Myocyte (in vitro differentiated cells): ENCODE measurements around the gene FAM83D. TPM values are rescaled to one million over a fixed set of nuclear protein-coding genes. Genes with fewer than 3 reads are reported as not detected.

Experiments
- DNase-seq: peaks from one replicate; pipeline ENCODE4 v3.0.0-alpha.2; 2012; ENCODE audit warnings: low read depth
- polyA plus RNA-seq: library from polyadenylated mRNA; unstranded; fragments of >200 nt; gene quantifications from one replicate; pipeline ENCODE4 v1.2.1, GENCODE V29; 2012; ENCODE audit warnings: missing spikeins
- total RNA-seq: library from RNA; depleted of rRNA; stranded (reverse); fragments of >200 nt; gene quantifications from 2 replicates; pipeline ENCODE4 v1.2.3, GENCODE V29; 2014

The FAM83D gene, protein sequence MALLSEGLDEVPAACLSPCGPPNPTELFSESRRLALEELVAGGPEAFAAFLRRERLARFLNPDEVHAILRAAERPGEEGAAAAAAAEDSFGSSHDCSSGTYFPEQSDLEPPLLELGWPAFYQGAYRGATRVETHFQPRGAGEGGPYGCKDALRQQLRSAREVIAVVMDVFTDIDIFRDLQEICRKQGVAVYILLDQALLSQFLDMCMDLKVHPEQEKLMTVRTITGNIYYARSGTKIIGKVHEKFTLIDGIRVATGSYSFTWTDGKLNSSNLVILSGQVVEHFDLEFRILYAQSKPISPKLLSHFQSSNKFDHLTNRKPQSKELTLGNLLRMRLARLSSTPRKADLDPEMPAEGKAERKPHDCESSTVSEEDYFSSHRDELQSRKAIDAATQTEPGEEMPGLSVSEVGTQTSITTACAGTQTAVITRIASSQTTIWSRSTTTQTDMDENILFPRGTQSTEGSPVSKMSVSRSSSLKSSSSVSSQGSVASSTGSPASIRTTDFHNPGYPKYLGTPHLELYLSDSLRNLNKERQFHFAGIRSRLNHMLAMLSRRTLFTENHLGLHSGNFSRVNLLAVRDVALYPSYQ
- total RNA-seq = 0.21 and 0.67 TPM in 2 replicates
- 0.18 TPM for polyA plus RNA-seq

DNA sequence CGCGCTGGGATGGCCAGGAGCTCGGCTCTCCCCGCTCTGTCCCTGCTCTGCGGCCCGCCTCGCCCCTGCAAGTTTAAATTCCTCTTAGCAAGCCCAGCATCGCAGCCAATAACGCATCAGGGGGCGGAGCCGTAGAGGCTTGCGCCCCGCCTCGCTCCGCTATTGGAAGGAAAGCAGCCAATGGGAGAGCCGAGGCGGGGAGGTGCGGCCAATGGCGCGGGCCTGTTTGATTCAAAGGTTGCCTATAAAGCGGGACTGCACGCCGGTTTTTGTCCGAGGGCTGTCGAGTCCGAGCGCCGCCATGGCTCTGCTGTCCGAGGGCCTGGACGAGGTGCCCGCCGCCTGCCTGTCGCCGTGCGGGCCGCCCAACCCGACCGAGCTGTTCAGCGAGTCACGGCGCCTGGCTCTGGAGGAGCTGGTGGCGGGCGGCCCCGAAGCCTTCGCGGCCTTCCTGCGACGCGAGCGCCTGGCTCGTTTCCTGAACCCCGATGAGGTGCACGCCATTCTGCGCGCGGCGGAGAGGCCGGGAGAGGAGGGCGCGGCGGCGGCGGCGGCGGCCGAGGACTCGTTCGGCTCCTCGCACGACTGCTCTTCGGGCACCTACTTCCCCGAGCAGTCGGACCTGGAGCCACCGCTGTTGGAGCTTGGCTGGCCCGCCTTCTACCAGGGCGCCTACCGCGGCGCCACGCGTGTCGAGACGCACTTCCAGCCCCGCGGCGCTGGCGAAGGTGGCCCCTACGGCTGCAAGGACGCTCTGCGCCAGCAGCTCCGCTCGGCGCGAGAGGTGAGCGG is at the start of gene FAM83D:
Gene FAM83D, plus strand, starts transcription at position 276 of the 792 bp plus-strand sequence. Its CDS starts 26 bp downstream, at position 302.
- DNase-seq = peak; percentile 97

DNA sequence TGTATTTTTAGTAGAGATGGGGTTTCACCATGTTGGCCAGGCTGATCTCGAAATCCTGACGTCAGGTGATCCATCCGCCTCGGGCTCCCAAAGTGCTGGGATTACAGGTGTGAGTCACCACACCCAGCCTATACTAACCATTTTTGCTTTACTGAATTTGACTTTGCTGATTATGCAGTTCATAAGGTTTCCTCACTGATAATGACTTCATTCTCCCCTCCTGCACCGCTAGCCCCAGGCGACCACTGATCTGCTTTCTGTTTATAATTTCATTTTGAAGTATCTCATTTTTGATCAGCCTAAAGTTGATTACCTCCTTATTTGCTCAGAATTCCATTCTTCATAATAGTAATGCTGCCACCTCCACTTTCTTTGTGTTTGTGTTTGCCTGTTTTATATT is 48.7 kb upstream of the FAM83D start:
- no peak for DNase-seq

DNA sequence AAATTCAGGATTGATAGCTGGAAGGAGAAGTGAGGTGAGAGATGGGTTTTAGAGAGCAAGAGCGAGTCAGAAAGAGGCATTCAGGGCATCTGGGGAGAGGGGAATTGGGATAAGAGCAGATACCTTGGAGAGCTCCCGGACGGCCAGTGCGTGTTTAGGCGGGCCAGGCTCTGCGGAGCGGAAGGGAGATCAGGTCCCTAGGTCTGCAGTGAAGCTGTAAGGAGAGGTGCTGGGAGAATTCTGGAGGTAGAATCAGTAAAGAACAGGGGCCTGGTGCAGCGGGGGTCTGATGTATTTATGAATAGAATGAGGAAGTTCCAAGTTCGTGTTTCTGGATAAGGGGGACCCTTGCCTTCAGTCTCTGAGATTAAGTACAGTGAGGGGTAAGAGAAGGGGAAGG is 47.4 kb upstream of the FAM83D start:
- peak; percentile 54 for DNase-seq

DNA sequence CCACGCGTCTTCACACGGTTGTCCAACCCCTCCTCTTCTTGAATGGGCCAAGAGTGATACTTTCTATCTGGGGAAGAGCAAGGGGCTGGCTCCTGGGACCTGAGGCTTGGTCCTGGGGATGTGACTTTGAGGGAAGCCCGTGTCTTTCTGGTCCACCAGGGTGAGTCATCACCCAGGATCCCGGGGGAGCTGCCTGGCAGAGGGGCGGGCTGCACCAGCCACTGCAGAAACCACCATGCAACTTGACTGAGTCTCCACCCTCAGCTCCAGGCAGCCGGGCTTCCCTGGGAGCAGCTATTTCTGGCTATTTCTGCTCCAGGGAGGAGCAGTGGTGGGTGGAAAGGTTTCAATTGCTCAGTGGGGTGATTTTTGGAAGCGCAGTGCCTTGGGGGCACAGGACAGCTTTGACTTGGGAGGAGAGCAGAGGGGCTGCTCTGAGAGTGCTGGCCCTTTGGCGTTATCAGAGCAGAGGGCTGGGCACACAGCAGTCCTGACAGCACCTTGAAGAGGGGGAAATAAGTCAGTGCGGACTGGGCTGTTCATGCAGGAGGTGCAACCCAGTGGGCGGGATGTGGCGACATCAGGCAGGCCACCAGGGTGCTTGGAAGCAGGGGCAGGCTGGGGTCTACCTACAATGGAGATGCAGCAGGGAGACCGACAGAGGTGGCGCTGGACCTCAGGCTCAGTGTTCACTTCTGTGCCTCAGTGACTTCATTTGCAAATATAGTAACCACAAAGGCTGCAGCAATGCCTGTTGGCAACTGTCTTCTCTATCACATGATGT is 45.1 kb upstream of the FAM83D start:
- peak; percentile 41 for DNase-seq

DNA sequence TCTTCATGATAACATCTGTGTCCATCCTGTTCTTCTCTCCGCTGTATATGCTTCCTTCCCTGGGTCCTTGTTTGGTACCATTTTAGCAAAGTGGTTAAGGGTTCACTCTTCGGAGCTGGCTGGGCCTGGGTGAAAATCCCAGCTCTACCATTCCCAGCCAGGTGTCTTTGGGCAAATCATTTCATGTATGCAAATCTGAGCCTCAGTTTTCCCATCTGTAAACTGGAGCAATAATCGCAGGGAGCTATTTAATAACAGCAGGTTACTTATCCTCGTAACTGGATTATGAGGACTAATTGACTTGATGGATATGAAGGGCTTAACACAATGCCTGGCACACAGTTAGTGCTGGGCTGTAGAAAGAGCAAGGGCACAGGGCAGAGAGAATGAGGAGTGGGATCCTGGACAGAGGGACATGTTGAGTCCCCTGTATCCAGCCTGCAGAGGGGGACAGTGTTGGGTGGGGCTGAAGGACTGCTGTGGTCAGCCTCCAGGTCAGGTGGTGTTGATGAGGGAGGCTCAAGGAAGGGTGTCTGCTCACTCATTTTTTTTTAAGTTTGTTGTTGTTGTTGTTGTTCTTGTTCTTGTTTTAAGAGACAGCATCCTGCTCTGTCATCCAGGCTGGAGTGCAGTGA is 44.3 kb upstream of the FAM83D start:
- DNase-seq = no peak

DNA sequence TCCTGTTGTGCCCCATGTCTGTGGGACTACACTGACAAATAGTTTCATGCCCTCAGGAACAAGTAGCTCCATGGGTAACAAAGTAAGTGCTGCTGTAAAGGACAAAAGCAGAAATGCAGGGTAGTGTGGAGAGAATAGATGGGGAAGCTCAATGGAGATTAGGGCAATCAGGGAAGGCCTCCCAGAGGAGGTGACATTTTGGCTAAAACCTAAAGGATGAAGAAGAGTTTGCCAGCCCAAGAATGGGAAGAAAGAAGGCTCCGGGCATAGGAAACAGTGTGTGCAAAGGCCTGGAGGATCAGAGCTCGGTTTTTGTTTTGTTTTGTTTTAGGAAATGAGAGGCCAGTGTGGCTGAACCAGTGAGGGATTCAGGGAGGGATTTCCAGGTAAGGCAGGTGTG is 43.6 kb upstream of the FAM83D start:
- no peak for DNase-seq

DNA sequence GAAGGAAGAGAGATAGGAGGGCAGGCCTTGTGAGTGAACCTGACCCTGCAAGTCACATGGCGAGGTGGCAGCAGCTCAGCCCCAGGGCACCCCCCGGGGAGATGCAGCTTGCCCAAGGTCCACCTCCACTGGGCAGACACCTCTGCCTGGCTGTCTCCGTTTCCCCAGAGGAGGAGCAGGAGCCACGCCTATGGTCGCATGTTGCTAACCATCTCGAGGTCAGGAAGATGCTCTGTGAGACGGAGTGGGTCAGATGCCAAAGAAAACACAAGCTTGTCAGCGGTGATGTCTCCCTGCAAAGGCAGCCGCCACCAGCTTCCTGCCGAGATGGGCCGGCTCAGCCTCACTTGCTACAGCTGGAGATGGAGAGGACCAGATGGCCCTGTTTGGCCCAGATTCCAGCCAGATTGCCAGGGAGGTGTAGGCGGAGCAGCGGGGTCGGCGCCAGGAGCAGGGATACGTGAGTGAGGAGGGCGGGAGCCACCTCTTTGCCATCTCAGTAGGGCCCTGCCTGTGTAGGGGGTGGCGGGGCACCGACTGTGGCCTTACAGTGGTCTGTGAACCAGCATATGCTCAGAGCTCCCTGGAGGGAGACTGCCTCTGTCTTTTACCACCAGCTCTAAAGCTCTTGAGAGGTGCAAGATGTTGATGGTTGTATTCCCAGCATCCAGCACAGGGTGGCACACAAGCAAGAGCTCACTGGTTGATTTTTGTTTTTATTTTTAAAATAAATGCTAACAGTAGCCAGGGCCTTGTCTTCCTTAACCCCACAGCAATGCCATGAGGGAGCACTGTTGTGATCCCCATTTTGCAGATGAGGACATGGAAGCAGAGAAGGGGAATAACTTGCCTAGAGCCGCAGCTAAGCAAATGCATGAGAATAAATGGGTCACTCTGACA is 42.9 kb upstream of the FAM83D start:
- DNase-seq = no peak

DNA sequence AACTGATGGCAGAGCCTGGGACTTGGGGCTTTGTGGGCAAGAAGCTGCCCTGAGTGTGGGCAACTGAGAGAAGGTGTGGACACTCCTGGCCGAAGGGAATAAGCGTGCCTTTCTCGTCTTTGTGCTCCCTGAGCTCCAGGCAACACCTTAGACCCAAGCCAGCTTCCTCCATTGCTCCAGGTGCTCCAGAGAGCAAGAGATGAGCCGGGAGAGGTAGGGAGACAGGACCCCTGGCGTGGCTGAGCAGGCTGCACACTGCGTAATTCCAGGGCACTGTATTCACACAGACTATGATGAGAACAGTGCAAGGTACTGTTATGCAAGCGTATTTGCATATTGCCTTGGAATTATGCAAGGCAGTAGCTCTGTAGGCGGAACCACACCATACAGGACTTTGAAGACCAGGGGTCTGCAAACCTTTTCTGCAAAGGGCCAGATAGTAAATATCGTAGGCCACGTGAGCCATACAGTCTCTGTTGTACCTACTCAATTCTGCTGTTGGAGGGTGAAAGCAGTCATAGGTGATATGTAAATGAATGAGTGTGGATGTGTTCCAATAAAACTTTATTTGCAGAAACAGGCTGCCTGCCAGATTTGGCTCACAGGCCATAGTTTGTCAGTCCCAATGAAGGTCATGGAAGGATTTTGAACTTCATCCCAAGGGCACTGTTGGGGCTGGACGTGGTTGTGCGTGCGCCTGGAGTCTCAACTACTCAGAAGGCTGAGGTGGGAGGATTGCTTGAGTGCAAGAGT is 42.1 kb upstream of the FAM83D start:
- no peak for DNase-seq

DNA sequence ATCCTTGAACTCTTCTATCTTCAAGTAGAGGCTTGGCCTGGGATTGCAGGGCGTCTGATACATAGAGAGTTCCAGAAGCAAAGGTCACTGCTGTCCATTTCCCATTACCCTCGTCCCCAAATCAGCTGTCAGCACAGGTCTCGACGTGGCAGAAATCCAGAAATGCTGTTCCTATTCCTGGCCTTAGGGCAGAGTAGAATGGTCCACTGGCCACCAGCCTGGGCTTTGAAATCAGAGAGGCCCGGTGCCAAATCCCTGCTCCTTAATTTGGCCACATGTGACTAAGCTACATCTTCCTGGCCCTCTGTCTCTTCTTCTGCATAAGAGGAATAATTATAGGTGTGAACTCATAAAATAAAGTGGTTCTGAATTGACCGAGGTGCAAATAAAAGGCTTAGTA is 40.9 kb upstream of the FAM83D start:
- peak; percentile 19 for DNase-seq

DNA sequence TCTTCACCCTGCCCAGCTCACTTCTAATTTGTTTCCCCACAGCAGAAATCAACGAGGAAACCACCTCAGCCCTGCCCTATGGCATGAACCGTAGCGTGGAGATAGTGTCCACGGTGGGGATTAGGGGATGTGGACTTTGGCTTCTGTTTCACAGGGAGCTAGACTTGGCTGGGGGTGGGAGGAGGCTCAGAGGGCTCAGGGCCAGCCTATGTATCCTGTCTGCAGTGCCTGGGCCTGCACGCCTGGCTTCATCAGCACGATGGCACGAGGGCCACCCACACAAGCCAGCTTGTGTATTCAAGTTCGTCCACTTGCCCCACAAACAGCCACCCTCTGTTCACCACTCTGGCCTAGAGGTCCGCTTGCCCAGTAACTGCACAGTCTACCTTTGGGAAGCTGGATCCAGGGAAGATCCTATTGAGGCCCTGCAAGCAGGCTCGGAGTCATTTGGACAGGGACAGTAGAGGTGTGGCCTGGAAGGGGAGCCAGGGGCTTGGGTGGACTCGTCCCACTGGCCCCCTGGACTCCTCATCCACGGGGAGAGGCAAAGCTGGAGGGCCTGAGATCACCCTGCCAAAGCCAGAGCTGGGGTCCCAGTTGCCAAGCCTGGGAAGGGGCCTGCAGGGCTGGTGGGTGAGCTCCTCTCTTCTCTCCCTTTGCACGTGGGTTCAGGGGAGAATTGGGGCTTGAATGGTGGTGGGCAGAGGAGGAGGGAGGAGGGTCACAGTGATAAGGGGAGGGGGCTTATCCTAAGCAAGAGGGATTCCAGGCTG is 38.0 kb upstream of the FAM83D start:
- DNase-seq = no peak

DNA sequence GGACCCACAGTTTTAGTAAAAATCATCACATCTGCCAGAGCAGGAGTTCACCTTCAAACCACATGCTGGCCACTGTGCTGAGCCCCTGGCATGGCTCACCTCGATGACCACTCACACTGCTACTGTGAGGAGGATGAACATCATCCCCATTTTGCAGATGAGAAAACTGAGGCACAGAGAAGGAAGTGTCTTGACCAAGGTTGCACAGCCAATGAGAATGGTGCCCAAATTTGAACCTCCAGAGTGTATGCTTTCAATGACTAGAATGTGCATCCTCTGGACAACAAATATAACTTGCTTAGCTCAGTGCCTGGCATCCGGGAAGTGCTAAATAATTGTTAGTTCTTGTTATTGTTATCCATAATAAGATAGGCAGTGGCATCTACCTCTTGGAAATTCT is 37.2 kb upstream of the FAM83D start:
- no peak for DNase-seq

DNA sequence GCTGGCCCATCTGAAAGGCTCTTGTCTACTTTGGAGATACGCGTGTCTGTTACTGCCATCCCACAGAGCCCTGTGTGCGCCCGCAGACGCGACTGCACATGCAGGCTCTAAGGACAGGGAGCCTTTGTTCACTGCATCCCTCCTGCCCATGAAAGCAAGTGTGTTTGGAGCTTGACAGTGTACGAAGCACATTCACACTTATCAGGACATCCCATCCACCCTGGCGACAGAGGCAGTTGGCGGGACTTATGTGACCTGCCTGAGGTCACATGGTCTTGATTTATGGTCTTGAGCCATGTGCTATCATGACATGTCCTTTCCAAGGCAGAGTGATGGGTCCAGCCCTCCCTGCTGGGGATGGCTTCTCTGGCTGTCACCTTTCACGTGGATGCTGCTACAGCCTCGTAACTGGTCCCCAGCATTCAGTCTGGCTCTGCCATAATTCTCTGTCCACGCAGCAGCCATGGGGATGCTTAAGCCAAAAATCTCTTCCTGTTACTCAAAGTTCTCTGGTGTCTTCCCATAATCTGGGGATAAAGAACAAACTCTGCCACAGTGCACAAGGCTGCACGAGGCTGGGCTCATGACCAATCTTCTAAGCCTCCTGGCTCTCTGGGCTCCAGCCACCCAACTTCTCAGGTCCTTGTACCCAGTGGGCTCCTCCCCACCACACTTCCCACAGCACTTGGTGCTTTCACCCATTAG is 36.3 kb upstream of the FAM83D start:
- DNase-seq = no peak

DNA sequence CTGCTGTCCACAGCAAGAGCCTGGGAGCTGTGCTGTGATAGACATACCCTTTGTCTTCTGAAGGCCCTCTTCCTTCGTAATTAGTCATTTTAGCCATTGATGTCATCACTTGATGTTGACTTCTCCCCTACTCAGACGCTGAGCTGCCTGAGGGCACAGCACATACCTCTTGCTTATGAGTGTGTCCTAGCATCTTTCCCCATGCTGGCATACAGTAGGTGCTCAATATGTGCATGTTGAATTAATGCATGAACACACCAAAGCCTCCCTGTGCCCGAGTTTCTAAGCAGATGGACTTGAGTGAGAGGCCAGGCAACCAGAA is 35.8 kb upstream of the FAM83D start:
- no peak for DNase-seq

DNA sequence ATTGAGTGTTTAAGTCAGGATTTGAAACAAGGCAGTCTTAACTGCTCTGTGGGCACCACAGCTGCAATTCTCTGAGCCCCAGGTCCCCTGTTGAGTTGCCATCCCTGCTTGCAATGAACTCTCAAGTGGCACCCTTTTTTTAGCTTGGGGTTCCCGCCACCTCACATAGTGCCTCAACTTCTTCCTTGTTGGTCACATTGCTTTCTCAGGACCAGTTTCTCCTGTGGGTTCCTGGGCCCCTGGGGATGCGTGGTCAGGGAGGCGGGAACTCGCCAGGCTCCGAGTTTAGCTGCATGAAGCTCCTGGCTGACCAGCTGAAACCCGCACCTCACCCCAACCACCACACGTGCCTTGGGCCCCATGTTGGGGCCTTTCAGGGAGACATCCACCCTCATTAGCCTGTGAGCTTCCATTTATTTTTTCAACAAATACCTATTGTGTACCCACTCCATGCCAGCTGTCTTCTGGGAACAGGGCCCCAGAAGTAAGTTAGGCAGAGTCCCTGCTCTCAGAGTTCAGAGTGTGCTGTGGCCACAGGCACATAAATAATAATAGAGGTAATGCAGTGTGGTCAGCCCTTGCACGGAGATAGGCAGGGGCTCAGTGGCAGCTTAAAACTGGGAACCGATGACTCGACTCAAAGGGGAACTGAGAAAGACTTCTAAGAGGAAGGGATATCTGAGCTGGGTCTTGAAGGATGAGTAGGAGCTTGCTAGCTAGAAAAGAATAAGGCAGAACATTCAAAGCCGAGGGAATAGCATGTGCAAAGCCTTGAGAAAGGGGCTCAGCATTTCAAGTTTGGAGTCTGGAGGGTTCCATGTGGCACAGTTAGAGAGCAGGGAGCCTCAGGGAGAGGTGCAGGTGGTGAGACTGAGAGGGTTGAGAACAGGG is 33.9 kb upstream of the FAM83D start:
- no peak for DNase-seq

DNA sequence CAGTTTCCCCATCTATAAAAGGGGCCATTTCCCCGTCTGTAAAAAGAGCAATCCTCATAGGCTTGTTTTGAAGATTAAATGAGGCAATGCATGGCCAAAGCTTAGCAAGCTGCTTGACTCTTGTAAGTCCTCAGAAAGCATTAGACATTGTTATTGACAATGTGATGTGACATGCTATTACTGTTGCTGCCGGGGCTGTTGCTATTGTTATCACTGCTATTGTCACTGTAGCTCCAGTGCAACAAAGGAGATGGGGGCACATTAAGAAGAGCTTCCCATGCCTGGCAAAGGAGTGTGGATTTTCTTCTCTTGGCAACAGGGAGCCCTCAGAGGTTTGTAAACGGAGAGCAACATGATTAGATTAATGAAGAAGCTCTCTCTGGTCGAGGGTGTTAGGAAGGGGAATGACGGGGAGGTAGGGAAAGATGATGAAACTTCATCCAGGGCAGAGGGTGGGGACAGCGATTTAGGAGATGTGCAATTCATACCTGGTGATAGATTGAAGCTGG is 33.1 kb upstream of the FAM83D start:
- DNase-seq = no peak

DNA sequence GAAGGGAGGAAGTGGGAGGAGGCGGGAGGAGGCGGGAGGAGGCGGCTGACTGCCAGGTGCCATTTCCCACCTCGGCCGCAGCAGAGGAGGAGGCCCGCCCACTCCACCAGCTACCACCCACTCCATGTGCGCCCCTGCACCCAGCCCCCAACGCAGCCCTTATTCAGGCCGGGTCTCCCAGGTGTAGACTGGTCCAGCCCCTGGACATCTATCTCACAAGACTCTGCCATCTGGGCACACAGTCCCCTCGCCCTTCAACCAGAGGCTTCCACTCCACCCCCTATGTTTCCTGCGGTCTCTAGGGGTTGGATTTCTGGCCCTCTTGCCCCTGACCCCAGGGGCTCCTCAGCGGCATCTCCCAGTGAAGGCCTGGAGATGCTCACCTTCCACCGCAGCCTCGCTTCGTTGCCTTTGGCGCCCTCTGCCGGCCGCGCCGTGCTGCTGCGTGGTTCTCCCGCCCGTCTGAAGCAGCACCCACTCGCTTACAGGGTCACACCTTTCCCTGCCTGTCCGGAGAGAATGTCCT is 32.6 kb upstream of the FAM83D start:
- peak; percentile 48 for DNase-seq
